ENCODE measurements around the gene BCAN.

Gene BCAN

GRCh38 chr1:156596426-156596825 is 45.5 kb upstream of the BCAN start:
- H3K27ac ChIP-seq = no peak overlapping the region
- no peak for TF ChIP-seq CTCF (conservative IDR thresholded peaks at IDR 0.05)
- TF ChIP-seq ZFX (IDR thresholded peaks at IDR 0.05) = no peak

- TF ChIP-seq CTCF (conservative IDR thresholded peaks at IDR 0.05) = no peak
- TF ChIP-seq ZFX (IDR thresholded peaks at IDR 0.05) = no peak
- no peak overlapping the region for H3K27ac ChIP-seq
Observed at GRCh38 chr1:156598125-156598524, 43.8 kb upstream of the BCAN start.

GRCh38 chr1:156598731-156599432 is 43.0 kb upstream of the BCAN start:
- TF ChIP-seq ZFX (IDR thresholded peaks at IDR 0.05) (no peak), CTCF (conservative IDR thresholded peaks at IDR 0.05) (no peak)
- H3K27ac ChIP-seq = no peak overlapping the region

- TF ChIP-seq ZFX (IDR thresholded peaks at IDR 0.05) (no peak), CTCF (conservative IDR thresholded peaks at IDR 0.05) (no peak; the same call in 1 of the 2 replicates)
- no peak overlapping the region; the same call in 1 of the 2 replicates for H3K27ac ChIP-seq
Observed at GRCh38 chr1:156599811-156600210, 42.1 kb upstream of the BCAN start.

GRCh38 chr1:156600733-156601121 is 41.2 kb upstream of the BCAN start:
- TF ChIP-seq CTCF (conservative IDR thresholded peaks at IDR 0.05) (no peak), ZFX (IDR thresholded peaks at IDR 0.05) (no peak)
- peak overlapping the region; percentile 83 for H3K27ac ChIP-seq

- TF ChIP-seq ZFX (IDR thresholded peaks at IDR 0.05) = no peak
- TF ChIP-seq CTCF (conservative IDR thresholded peaks at IDR 0.05) = no peak
- peak within 1 kb of the TSS; percentile 83 for H3K27ac ChIP-seq
Observed at GRCh38 chr1:156601122-156601830, 40.6 kb upstream of the BCAN start, which contains the start of gene GPATCH4. GPATCH4 (minus strand) TSS chr1:156601479.

- no peak for TF ChIP-seq CTCF (conservative IDR thresholded peaks at IDR 0.05)
- TF ChIP-seq ZFX (IDR thresholded peaks at IDR 0.05) = no peak
- H3K27ac ChIP-seq = peak overlapping the region; percentile 83
Observed at GRCh38 chr1:156601892-156602291, 40.0 kb upstream of the BCAN start.
